Measurements from ENCODE around the gene AARSD1.
"Not testable (repeated sequence)": the region's sequence is repeated elsewhere in the genome, so short reads cannot be mapped to it uniquely, and the experiment has no call there.

Gene AARSD1

GRCh38 chr17:42980766-42981397 is 16.6 kb upstream of the AARSD1 start:
- DNase-seq = peak; percentile 42

DNA sequence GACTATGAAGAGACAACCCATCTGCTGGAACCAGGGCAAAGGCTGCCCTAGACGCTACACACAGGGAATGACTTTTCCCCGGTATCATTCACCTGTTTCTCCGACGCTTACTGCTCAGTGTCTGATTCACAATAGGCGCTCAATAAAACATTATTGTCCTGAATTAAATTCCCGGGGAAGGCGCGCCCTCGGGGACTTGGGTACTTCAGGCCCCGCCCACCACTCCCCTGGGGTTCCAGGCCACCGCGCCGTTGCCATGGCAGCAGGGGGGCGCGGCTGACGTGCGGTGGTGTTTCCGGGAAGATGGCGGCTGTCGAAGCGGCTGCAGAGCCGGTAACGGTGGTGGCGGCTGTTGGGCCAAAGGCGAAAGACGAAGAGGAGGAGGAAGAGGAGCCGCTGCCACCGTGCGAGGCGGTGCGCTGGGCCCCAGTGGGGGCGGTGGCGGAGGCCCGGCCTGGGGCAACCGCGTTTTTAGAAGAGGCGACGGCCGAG is 16.1 kb upstream of the AARSD1 start, which contains the start of gene RUNDC1:
TSS of gene RUNDC1 (plus strand) at position 292 of the 492 bp plus-strand sequence. CDS start at position 304, 12 bp downstream.
- peak; percentile 93 for DNase-seq

DNA sequence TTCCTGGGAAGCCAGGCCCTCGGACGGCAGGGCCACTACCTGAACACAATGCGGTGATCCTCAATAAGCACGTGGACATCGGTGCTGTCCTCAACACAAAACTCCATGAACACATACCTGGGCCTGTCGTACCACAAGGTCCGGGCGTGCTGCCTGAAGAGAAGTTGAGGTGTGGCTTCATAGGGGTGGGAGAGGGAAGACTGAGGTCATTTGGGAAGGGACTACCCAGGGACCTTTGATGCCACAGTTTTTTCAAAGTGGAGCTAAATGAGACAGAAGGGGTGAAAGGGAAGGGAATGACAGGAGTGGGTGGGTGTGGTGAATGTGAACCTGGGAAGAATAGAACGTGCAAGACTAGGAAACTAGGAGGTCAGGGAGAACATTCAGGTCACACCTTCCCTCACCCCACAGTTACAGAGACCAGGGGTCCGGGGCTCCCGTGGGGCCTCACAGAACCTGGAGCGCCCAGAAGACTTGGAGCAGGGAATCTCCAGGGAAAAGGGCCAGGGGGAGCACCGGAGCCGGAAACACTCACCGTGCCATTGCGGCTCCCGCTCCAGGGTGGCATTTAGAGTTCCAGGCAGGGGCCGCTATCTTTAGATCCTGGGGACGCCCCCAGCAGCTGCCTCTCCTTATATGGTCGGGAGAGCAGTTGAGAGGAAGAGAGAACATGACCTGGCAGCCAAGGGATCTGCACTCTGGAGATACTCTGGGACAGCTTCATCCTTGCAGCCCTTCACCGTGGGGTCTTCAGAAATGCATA is 15.4 kb upstream of the AARSD1 start, which contains the start of gene PTGES3L:
TSS of gene PTGES3L (minus strand) at position 570 of the 763 bp plus-strand sequence. CDS start at position 543, 27 bp downstream.
- peak; percentile 77 for DNase-seq

DNA sequence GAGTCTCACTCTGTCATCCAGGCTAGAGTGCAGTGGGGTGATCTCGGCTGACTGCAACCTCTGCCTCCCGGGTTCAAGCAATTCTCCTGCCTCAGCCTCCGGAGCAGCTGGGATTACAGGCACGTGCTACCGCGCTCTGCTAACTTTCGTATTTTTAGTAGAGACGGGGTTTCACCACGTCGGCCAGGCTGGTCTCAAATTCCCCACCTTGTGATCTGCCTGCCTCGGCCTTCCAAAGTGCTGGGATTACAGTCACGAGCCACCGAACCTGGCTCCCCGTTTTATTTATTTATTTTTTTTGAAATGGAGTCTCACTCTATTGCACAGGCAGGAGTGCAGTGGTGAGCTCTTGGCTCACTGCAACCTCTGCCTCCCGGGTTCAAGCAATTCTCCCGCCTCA is 11.4 kb upstream of the AARSD1 start:
- not testable (repeated sequence) for DNase-seq

- no peak for DNase-seq
Observed at GRCh38 chr17:42975265-42975664, 11.0 kb upstream of the AARSD1 start.

- not testable (repeated sequence) for DNase-seq
Observed at GRCh38 chr17:42973323-42973722, 9.1 kb upstream of the AARSD1 start.

DNA sequence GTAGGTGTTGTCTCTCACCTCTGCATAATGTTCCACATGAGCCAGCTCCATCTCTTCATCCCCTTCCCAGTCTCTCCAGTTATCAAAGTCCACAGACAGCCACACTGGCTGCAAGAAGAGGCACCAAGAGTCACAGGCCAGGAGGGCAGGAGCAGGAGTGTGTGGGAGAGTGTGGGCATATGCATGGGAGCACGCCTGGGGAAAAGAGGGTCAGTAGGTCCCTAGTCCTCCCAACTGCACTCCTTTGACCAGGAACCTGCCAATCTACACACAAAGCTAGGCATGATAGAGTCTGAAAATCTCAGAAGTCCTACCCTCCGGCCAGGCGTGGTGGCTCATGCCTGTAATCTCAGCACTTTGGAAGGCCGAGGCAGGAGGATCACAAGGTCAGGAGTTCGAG is 7.3 kb upstream of the AARSD1 start:
- no peak for DNase-seq

DNA sequence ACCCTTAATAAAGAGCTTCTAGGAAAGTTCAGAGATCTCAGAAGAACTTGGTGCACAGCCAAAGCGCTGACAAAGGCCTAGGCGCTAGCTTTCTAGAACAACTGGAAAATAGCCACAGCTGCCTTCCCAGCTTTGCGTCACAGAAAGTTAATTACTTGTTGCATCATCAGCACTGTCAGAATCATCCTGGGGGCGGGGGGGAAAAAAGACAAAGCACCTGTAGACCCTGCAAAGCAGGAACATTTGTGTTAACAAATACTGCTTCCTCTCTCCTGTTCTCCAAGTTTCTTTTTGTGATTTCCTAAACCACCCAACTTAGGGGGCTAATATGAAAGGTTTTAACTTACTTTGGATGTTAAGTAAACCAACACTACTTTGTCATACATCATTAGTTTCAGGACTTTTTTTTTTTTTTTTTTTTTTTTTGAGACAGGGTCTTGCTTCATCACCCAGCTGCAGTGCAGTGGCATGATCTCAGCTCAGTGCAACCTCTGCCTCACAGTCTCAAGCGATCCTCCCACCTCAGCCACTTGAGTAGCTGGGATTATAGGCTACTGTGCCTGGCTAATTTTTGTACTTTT is 4.8 kb upstream of the AARSD1 start:
- no peak for DNase-seq

GRCh38 chr17:42967925-42968324 is 3.7 kb upstream of the AARSD1 start:
- DNase-seq = no peak

GRCh38 chr17:42953669-42954068 is 10.6 kb downstream of the AARSD1 start:
- no peak for DNase-seq

DNA sequence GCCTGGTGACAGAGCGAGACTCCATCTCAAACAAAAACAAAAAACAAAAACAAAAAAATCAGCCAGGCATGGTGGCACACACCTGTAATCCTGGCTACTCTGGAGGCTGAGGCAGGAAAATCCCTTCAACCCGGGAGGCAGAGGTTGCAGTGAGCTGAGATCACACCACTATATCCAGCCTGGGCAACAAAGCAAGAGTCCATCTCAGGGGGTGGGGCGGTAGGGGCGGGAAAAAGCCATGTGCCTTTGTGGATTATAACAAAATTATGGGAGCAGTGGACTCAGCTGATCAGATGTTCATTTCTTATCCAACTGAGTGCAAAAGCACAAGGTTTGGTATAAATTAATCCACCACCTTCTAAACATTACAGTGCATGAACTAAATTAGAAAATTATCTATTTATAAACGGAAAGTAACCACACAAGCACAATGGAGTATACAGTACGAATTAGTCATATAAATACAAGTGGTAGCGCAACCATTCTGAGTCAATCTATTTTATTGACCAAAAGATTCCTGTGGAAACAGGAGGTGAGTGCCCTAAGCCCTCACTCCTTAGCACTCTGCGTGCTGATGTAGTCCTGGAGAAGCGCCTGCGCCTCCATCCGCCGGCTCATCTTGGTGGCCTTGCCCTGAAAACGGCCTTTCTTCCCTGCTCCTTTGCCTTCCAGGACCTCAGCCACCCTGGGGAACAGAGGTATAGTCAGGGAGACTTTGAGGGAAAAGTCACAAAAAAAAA is 14.0 kb downstream of the AARSD1 start:
- DNase-seq = no peak

DNA sequence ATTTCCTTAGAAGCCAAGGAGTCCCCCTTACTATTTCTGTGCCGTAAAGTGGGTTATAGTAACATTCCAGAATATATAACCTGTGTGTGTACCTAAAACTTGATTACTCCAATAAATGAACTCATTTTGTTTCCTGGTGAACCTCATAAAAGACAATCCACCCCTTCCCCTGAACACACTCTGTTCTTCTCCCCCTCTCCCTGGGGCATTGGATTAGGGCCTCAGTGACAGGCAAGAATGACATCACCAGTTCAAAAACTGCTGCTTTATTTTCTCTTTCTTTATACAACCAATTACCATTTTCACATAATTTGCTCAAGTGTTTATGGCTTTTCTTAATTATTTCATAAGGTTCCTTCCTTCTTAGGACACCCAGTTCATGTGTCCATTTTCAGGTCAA is 17.4 kb downstream of the AARSD1 start:
- DNase-seq = no peak

DNA sequence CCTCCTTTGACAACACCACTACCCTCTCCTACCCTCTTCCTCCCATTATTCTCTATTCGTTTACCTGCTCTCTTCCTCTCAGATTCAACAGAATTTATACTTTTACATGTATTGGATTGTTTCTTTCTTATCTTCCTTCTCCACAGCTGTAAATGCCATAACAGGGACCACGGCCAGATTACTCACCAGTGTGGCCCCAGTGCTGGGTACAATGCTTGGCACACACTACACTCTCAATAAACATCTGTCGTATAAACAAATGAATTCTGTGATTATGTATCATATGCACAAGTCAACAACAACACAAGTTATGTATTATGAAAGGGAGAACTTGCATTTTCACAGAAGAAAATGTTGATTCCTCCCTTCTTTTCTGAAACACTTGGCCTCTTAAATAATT is 20.0 kb downstream of the AARSD1 start:
- DNase-seq = no peak

DNA sequence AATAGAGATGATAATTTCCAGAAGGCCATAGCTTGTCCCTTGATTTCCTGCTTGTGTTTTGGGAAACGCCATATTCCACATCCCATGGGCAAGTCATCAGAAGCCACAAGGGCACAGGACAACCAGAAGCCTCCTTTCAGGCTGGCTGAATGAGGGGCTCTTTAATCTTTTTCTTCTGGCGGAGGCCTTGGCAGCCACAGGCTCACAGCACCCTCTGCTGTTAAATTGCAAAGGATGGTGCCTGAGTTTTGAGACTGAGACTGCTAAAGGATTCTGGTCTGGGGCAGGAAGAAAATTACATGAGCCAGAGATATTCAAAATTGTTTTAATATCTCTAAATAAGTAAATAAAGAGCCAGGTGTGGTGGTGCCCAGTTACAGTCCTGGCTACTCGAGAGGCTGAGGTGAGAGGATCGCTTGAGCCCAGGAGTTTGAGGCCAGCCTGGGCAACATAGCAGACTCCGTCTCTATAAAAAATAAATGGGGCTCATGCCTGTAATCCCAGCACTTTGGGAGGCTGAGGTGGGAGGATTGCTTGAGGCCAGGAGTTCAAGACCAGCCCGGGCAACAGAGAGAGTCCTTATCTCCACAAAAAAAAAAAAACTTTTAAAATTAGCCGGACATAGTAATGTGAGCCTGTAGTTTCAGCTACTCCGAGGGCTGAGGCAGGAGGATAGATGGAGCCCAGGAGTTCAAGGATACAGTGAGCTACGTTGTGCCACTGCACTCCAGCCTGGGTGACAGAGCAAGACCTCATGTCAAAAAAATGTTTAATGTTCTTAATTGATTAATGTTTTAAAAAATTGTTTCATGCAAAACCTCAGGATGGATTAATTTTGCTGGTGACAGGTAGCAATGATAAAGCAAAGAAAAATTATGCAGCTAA is 26.3 kb downstream of the AARSD1 start:
- DNase-seq = peak; percentile 74

- no peak for DNase-seq
Observed at GRCh38 chr17:42929497-42929844, 34.8 kb downstream of the AARSD1 start.

DNA sequence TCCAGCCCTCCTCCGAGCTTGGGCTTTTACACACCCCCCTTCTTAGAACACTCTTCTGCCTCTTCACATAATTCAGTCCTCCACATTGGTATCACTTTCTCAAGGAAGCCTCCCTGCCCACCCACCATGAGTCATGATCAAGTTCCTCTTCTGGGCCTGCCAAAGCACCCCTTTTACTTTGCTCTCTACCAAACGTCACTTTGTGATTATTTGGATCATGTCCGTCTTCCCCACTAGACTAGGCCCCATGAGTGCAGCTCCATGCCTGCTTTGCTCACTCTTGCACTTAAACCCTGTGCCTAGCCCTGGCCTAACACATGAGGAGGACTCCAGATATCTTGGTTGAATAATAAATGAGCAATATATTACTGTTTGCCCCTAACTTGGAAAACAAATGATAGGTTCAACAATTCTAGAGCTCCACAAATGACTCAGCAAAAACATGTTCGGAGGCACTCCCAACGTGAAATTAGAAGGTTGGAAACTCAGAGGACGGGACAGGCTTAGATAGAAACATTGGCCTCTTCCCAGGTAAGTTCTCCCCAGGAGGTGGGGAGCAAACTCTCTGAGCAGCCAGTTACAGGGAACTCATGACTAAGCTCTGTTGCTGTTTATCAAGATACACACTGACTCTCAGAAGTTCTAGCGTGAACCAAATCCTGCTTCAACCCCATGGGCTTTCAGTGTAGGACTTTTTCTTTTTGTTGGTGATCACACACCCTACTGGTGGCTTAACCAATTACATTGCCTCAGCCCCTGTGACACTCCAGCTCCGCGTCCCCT is 35.3 kb downstream of the AARSD1 start:
- peak; percentile 46 for DNase-seq

- no peak for DNase-seq
Observed at GRCh38 chr17:42924891-42925290, 39.4 kb downstream of the AARSD1 start.

DNA sequence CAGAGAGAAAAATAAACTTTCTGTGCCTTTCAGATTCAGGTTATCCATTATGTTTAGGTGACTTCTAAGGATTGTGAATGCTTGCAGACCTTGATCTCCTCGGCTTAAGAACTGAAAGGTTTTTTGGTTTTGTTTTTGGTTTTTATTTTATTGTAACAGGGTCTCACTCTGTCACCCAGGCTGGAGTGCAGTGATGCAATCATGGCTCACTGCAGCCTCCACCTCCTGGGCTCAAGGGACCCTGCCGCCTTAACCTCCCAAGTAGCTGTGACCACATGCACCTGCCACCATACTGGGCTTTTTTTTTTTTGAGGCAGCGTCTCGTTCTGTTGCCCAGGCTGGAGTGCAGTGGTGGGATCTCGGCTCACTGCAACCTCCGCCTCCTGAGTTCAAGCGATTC is 40.8 kb downstream of the AARSD1 start:
- DNase-seq = not testable (repeated sequence)

DNA sequence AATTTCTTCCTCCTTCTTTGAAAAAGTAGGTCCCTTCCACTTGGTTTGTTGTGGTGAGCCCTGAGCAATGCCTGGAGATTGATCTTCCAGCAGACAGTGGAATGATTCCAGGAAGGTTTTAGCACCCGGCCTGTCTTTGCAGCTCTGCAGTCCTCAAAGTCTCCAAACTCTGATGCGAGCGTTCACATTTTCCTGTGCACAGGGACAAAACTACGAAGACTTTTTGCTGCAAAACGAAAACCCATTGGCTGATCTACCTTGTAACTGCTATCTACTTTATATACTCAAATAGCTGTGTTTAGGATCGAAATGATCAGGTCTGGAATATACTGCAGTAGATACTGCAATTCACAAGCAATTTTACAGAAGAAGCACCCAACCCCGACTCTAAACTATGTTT is 42.0 kb downstream of the AARSD1 start:
- DNase-seq = peak; percentile 32

DNA sequence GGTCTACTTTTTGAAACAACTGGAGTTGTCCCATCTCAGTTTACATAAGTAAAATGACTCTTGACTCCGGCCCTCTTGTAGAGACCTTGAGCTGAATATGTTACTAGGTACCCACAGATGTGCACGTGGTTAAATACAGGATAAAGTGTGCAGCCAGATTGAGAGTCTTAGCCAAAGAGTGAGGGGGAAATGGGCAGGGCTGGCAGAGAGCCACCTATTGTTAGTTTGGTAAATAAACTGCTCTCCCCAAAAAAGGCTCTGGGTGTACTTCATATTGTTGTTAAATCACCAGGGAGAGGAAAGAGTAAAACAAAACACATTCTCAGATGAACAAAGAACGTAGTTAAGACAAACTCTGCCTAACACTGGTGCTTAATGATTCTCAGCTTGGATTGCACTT is 43.3 kb downstream of the AARSD1 start:
- peak; percentile 30 for DNase-seq

Measured in femur (tissue), 1 donor.